ENCODE data around the gene ZDHHC7. TPM values are rescaled to one million over a fixed set of nuclear protein-coding genes. Genes with fewer than 3 reads are reported as not detected.

Gene ZDHHC7
- total and polyA plus RNA-seq, 2 of the 8 experiments (the other 6 are each of a cell fraction or from before 2014, with no cell fraction given), result 40.5 to 56.3 TPM

- Histone ChIP-seq H3K9ac (replicated peaks in 1 of 4; ENCODE audit: extremely low read depth in 1 of 4, low read depth in 3 of 4, low read length in 3 of 4) (no peak overlapping the region), H3K4ac (replicated peaks; ENCODE audit: insufficient read length, low read depth, low read length) (no peak overlapping the region), H4K20me1 (replicated peaks in 1 of 2; ENCODE audit: control insufficient read depth in 1 of 2, insufficient read depth in 2 of 2, low read length in 2 of 2) (peaks cover 0 to 4% of the 10 kb centered on the region in 2 experiments), H3K36me3 (ENCODE audit: control insufficient read depth in 2 of 4, insufficient read depth in 4 of 4, low read length in 3 of 4) (peaks cover 0 to 8% (median 3%) of the 10 kb centered on the region in 4 experiments; a peak in 2 of 8 replicates), H3K23me2 (ENCODE audit: low read depth, low read length) (peaks cover 3% of the 10 kb centered on the region), H3K18ac (ENCODE audit: extremely low read depth, low read length) (no peak overlapping the region), H3K14ac (ENCODE audit: insufficient read length) (no peak overlapping the region), H3K23ac (ENCODE audit: insufficient read length) (no peak overlapping the region), H2BK20ac (ENCODE audit: low read length) (no peak overlapping the region), H2BK5ac (ENCODE audit: low read depth, low read length) (no peak overlapping the region), H3K27ac (ENCODE audit: low read depth, low read length) (no peak overlapping the region), H2AK5ac (ENCODE audit: low read depth, low read length) (no peak overlapping the region), H4K91ac (replicated peaks; ENCODE audit: insufficient read length, low read length) (no peak overlapping the region), H3K4me3 (ENCODE audit: extremely low read depth in 1 of 4, insufficient read depth in 2 of 4, low read depth in 3 of 4, low read length in 4 of 4) (no peak overlapping the region), H4K5ac (ENCODE audit: insufficient read length, low read depth, low read length) (no peak overlapping the region), H3K4me1 (replicated peaks in 1 of 4; ENCODE audit: control insufficient read depth in 3 of 4, insufficient read depth in 4 of 4, low read length in 3 of 4) (no peaks in the 10 kb centered on the region), H3K4me2 (ENCODE audit: insufficient read depth in 1 of 2, low read depth in 2 of 2, low read length in 2 of 2) (no peak overlapping the region), H2BK12ac (ENCODE audit: low read depth, low read length) (no peak overlapping the region), H3K9me3 (ENCODE audit: insufficient read depth in 2 of 2, low read depth in 1 of 2, low read length in 1 of 2) (peaks cover 3 to 4% of the 10 kb centered on the region in 2 experiments; a peak in 1 of 4 replicates), H3K56ac (replicated peaks; ENCODE audit: insufficient read length, low read depth, low read length) (no peak overlapping the region), H2BK15ac (ENCODE audit: low read length) (no peak overlapping the region; the same call in 1 of the 2 replicates), H2BK120ac (replicated peaks; ENCODE audit: low read depth, low read length) (no peak overlapping the region), H2AFZ (ENCODE audit: low read length) (no peak overlapping the region), H3K27me3 (replicated peaks in 1 of 4; ENCODE audit: control insufficient read depth in 3 of 4, extremely low read depth in 1 of 4, insufficient read depth in 3 of 4, low read length in 3 of 4) (no peaks in the 10 kb centered on the region; a peak in 1 of 7 replicates), H3K79me1 (ENCODE audit: low read depth, low read length) (no peaks in the 10 kb centered on the region), H4K8ac (ENCODE audit: extremely low read depth, insufficient read depth, low read length) (no peak overlapping the region; the same call in 1 of the 2 replicates), H3K79me2 (ENCODE audit: control insufficient read depth in 1 of 2, insufficient read depth in 2 of 2, low read length in 2 of 2) (no peaks in the 10 kb centered on the region)
- WGBS, 2 experiments (ENCODE audit: extremely low coverage in 1 of 2, insufficient coverage in 1 of 2, insufficient read length in 1 of 2, insufficient replicate concordance in 2 of 2, low coverage in 1 of 2, low lambda C conversion rate in 2 of 2, missing lambda C conversion rate in 1 of 2), result 39% methylated on average over 18 of the region's 18 CpGs; no CpG with 5 or more reads in 1 of the 2 experiments
- POLR2A ChIA-PET (ENCODE audit: partially characterized antibody), result interaction anchor here (0.6 to 1.2 kb wide), 2 partner anchors 121 to 144 kb away, joined by 3 read pairs; no protein-coding TSS in a partner anchor
- DNase-seq (ENCODE audit: low read depth in 1 of 2, low spot score in 2 of 2) (peak; percentile 67 to 91), FAIRE-seq (peak; percentile 52)
- CTCF ChIA-PET (ENCODE audit: partially characterized antibody), result interaction anchor here (0.6 to 14.4 kb wide), 62 partner anchors 8 to 476 kb away, joined by 3 to 170 read pairs (median 4); partner anchors contain the start of gene ZDHHC7
- TF ChIP-seq CEBPB (IDR thresholded peaks at IDR 0.05; ENCODE audit: low read depth, low read length) (no peak), KDM1A (IDR thresholded peaks at IDR 0.05; ENCODE audit: borderline replicate concordance, low read length) (no peak), TCF12 (IDR thresholded peaks at IDR 0.05; ENCODE audit: low read depth, low read length) (no peak), SIRT6 (IDR thresholded peaks at IDR 0.05; ENCODE audit: low read length) (no peak), RAD21 (IDR thresholded peaks at IDR 0.05 in 1 of 2, conservative IDR thresholded peaks at IDR 0.05 in 1 of 2; ENCODE audit: low read depth in 2 of 2, low read length in 2 of 2) (peak; percentile 96 to 97), TAF7 (optimal IDR thresholded peaks at IDR 0.05; ENCODE audit: borderline replicate concordance, low read depth, low read length) (no peak), GTF2F1 (IDR thresholded peaks at IDR 0.05; ENCODE audit: borderline replicate concordance, low read depth, low read length) (no peak), BACH1 (IDR thresholded peaks at IDR 0.05; ENCODE audit: low read length) (no peak; the same call in 1 of the 2 replicates), JUND (IDR thresholded peaks at IDR 0.05; ENCODE audit: low read length) (no peak), SP4 (IDR thresholded peaks at IDR 0.05; ENCODE audit: low read length) (no peak), CHD2 (IDR thresholded peaks at IDR 0.05; ENCODE audit: low read length) (no peak), HDAC2 (IDR thresholded peaks at IDR 0.05; ENCODE audit: borderline replicate concordance in 1 of 2, low read depth in 2 of 2, low read length in 2 of 2) (0 out of 4 replicates have a peak, but pooled peaks of 1 of the 2 experiments have one; percentile 46)
Observed at GRCh38 chr16:84970447-84971127, 40.7 kb downstream of the ZDHHC7 start.

All from H1 (cell line).